Measurements from ENCODE around the gene PLCB4. TPM values are rescaled to one million over a fixed set of nuclear protein-coding genes. Genes with fewer than 3 reads are reported as not detected.

PLCB4 gene
- total RNA-seq, 2 donors from 2014 or later = 15.3 to 24.1 TPM

GRCh38 chr20:9500121-9500520 lies 431.2 kb downstream of the PLCB4 start:
- Histone ChIP-seq H3K27ac (no peak overlapping the region), H3K4me3 (no peak overlapping the region), H3K27me3 (replicated peaks; ENCODE audit: insufficient read depth) (no peaks in the 10 kb centered on the region), H3K36me3 (no peaks in the 10 kb centered on the region), H3K4me1 (ENCODE audit: control insufficient read depth in 1 of 2, low read depth in 2 of 2) (no peaks in the 10 kb centered on the region), H3K9me3 (no peaks in the 10 kb centered on the region)
- DNase-seq (ENCODE audit: low spot score) (no peak), ATAC-seq (ENCODE audit: insufficient number of reproducible peaks, low FRiP score, low read depth) (no peak)
- TF ChIP-seq, protein P1, sequence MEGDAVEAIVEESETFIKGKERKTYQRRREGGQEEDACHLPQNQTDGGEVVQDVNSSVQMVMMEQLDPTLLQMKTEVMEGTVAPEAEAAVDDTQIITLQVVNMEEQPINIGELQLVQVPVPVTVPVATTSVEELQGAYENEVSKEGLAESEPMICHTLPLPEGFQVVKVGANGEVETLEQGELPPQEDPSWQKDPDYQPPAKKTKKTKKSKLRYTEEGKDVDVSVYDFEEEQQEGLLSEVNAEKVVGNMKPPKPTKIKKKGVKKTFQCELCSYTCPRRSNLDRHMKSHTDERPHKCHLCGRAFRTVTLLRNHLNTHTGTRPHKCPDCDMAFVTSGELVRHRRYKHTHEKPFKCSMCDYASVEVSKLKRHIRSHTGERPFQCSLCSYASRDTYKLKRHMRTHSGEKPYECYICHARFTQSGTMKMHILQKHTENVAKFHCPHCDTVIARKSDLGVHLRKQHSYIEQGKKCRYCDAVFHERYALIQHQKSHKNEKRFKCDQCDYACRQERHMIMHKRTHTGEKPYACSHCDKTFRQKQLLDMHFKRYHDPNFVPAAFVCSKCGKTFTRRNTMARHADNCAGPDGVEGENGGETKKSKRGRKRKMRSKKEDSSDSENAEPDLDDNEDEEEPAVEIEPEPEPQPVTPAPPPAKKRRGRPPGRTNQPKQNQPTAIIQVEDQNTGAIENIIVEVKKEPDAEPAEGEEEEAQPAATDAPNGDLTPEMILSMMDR (IDR thresholded peaks at IDR 0.05) = no peak

DNA sequence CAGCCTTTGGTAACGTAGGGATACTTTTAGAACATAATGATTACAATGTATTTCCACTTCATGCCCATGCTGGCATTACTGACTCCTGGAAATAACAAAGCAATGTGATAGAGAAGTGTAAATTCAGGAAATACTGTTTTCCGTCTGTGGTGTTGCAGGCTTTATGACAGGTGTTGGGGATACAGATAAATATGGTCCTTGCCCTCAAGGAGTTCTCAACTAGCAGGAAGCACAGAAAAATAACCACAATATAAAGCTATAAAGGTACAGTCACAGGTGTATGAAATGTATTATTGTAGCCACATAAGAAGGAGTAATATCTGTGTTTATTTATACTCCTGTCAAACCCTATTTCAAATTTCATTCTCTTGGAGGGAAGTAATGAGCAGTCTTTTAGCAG lies 432.6 kb downstream of the PLCB4 start:
- H3K4me3 ChIP-seq = no peak overlapping the region
- H3K27me3 ChIP-seq (replicated peaks; ENCODE audit: insufficient read depth) = no peaks in the 10 kb centered on the region
- TF ChIP-seq, protein P1 (IDR thresholded peaks at IDR 0.05) = no peak
- no peak overlapping the region for H3K27ac ChIP-seq
- H3K9me3 ChIP-seq = no peaks in the 10 kb centered on the region
- ATAC-seq (ENCODE audit: insufficient number of reproducible peaks, low FRiP score, low read depth) = no peak
- H3K36me3 ChIP-seq = no peaks in the 10 kb centered on the region
- peaks cover 0 to 4% of the 10 kb centered on the region in 2 donors for H3K4me1 ChIP-seq (ENCODE audit: control insufficient read depth in 1 of 2, low read depth in 2 of 2)
- DNase-seq (ENCODE audit: low spot score) = no peak

GRCh38 chr20:9503526-9504245 lies 434.8 kb downstream of the PLCB4 start:
- H3K4me1 ChIP-seq (ENCODE audit: control insufficient read depth in 1 of 2, low read depth in 2 of 2) = peaks cover 0 to 12% of the 10 kb centered on the region in 2 donors
- ATAC-seq (ENCODE audit: insufficient number of reproducible peaks, low FRiP score, low read depth) (no peak), DNase-seq (ENCODE audit: low spot score) (no peak)

GRCh38 chr20:9506280-9506821 lies 437.5 kb downstream of the PLCB4 start:
- Histone ChIP-seq H3K4me3 (peak overlapping the region; percentile 39), H3K27me3 (replicated peaks; ENCODE audit: insufficient read depth) (no peaks in the 10 kb centered on the region), H3K4me1 (ENCODE audit: control insufficient read depth in 1 of 2, low read depth in 2 of 2) (peaks cover 0 to 12% of the 10 kb centered on the region in 2 donors), H3K36me3 (no peaks in the 10 kb centered on the region), H3K9me3 (no peaks in the 10 kb centered on the region), H3K27ac (no peak overlapping the region)
- ATAC-seq (ENCODE audit: insufficient number of reproducible peaks, low FRiP score, low read depth) (no peak), DNase-seq (ENCODE audit: low spot score) (no peak)
- TF ChIP-seq, protein P1 (IDR thresholded peaks at IDR 0.05) = no peak

More at GRCh38 chr20:9503526-9504245, 434.8 kb downstream of the PLCB4 start:
- no peaks in the 10 kb centered on the region for H3K9me3 ChIP-seq
- H3K4me3 ChIP-seq = no peak overlapping the region
- TF ChIP-seq, protein P1 (IDR thresholded peaks at IDR 0.05) = no peak
- no peaks in the 10 kb centered on the region for H3K36me3 ChIP-seq
- no peaks in the 10 kb centered on the region for H3K27me3 ChIP-seq (replicated peaks; ENCODE audit: insufficient read depth)
- no peak overlapping the region for H3K27ac ChIP-seq

DNA sequence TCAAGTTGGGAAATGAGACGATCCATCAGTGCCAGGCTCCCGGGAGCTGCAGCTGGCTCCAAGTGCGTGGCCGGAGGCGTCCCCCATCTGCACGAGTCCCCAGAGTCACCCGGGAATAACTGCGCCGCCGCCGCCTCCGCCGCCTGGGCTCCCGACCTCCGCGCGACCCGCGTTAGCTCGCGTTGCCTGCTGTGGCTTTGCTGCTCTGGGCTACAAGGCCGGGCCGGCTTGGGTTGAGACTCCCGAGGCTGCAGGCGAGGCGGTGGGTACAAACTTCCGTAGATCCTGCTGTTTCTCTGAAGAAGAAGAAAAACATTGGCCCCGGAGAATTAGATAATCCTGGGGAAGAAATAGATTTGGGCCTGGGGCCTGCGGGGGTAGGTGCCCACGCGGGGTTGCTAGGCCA lies 438.1 kb downstream of the PLCB4 start:
- TF ChIP-seq, protein P1 (IDR thresholded peaks at IDR 0.05) = no peak
- Histone ChIP-seq H3K4me3 (peak overlapping the region; percentile 39), H3K27ac (no peak overlapping the region), H3K36me3 (no peaks in the 10 kb centered on the region), H3K9me3 (no peaks in the 10 kb centered on the region), H3K4me1 (ENCODE audit: control insufficient read depth in 1 of 2, low read depth in 2 of 2) (peaks cover 0 to 12% of the 10 kb centered on the region in 2 donors), H3K27me3 (replicated peaks; ENCODE audit: insufficient read depth) (no peaks in the 10 kb centered on the region)
- no peak for DNase-seq (ENCODE audit: low spot score)
- ATAC-seq (ENCODE audit: insufficient number of reproducible peaks, low FRiP score, low read depth) = no peak

Measured in thoracic aorta (tissue), 2 donors.